Sigmoid colon (tissue), 7 donors: ENCODE results near the gene TMEM139. TPM values are rescaled to one million over a fixed set of nuclear protein-coding genes. Genes with fewer than 3 reads are reported as not detected.
"Not testable (repeated sequence)": the region's sequence is repeated elsewhere in the genome, so short reads cannot be mapped to it uniquely, and the experiment has no call there.

ENCODE experiments used
- DNase-seq: peaks from one replicate; pipeline ENCODE4 v3.0.0-alpha.2; 2019
- H3K27ac ChIP-seq, 4 donors: fragments of 200-600 bp; sonication (generic); one replicate each; pipeline ENCODE4 v1.5.1; 2016 to 2019; ENCODE audit warnings: mild to moderate bottlenecking in 1 of 4
- H3K27me3 ChIP-seq, 3 donors: fragments of 200-600 bp; sonication (generic); one replicate each; pipeline ENCODE4 v1.5.1; 2019; ENCODE audit warnings: mild to moderate bottlenecking in 1 of 3
- H3K36me3 ChIP-seq, 4 donors: fragments of 200-600 bp; sonication (generic); one replicate each; pipeline ENCODE4 v1.5.1; 2016 to 2019
- H3K4me1 ChIP-seq, 4 donors: fragments of 200-600 bp; sonication (generic); one replicate each; pipeline ENCODE4 v1.5.1; 2017 to 2019
- H3K4me3 ChIP-seq, 4 donors: fragments of 200-600 bp; sonication (generic); one replicate each; pipeline ENCODE4 v1.5.1; 2017 to 2019; ENCODE audit warnings: mild to moderate bottlenecking in 2 of 4, moderate library complexity in 1 of 4
- H3K9me3 ChIP-seq, 4 donors: fragments of 200-600 bp in 3 of 4; sonication (generic) in 3 of 4; one replicate each; pipeline versions ENCODE4 v1.5.1 to v1.6.1; 2013 to 2019
- CTCF ChIP-seq, 4 experiments: fragments of 450-650 bp in 3 of 4; fragments of 200-600 bp in 1 of 4; IDR thresholded peaks; one replicate each; pipeline ENCODE4 v1.5.1; 2016 to 2019; ENCODE audit warnings: antibody characterized with exemption in 4 of 4, mild to moderate bottlenecking in 3 of 4, moderate library complexity in 2 of 4
- EP300 ChIP-seq, 4 donors: sonication (generic); formaldehyde crosslinking; IDR thresholded peaks; one replicate each; pipeline ENCODE4 v1.6.1; 2017; ENCODE audit warnings: antibody characterized with exemption in 4 of 4
- POLR2A ChIP-seq, 2 donors: fragments of 450-650 bp; IDR thresholded peaks; one replicate each; pipeline ENCODE4 v1.6.1; 2016; ENCODE audit warnings: antibody characterized with exemption in 2 of 2, mild to moderate bottlenecking in 2 of 2, moderate library complexity in 2 of 2
- POLR2AphosphoS5 ChIP-seq, 4 donors: sonication (generic); formaldehyde crosslinking; IDR thresholded peaks; one replicate each; pipeline ENCODE4 v1.6.1; 2017; ENCODE audit warnings: antibody characterized with exemption in 4 of 4
- WGBS, 2 donors: extraction: QIAGEN DNeasy Blood & Tissue Kit; methylation state at CpG; one replicate each; pipeline ENCODE4 v1.1.7; 2013; 5-methylcytosine and 5-hydroxymethylcytosine counted together
- intact Hi-C: fragments of 100-400 bp; cut with DNase I; formaldehyde crosslinking; loops from one replicate; pipeline ENCODE4 v1.15.1; 2023
- polyA plus RNA-seq, 3 donors: library from polyadenylated mRNA; stranded (reverse); fragments of 200-250 nt; gene quantifications; one replicate each; pipeline ENCODE4 v1.2.3, GENCODE V29; 2013
- total RNA-seq, 4 donors: library from RNA; depleted of rRNA; stranded (reverse); fragments of >200 nt; gene quantifications; one replicate each; pipeline ENCODE4 v1.1.0, GENCODE V29; 2016
- donor health status: healthy with polysubstance abuse.
- donor health status: Bipolar disorder and iron deficiency.
- donor health status: healthy.

TMEM139 gene
- total and polyA plus RNA-seq, 7 donors = 0.71 to 58.5 (median 40.6) TPM; not detected in 3

GRCh38 chr7:143261901-143262300, 22.9 kb upstream of the TMEM139 start:
- Histone ChIP-seq H3K4me3 (no peak overlapping the region), H3K36me3 (peaks cover 0 to 8% (median 2%) of the 10 kb centered on the region in 4 donors), H3K27ac (no peak overlapping the region), H3K27me3 (no peaks in the 10 kb centered on the region), H3K9me3 (no peaks in the 10 kb centered on the region), H3K4me1 (peaks cover 0 to 30% (median 21%) of the 10 kb centered on the region in 4 donors)
- TF ChIP-seq POLR2AphosphoS5 (IDR thresholded peaks at IDR 0.05) = no peak
- TF ChIP-seq POLR2A (IDR thresholded peaks at IDR 0.05) = no peak
- no peak for TF ChIP-seq EP300 (IDR thresholded peaks at IDR 0.05)
- TF ChIP-seq CTCF (IDR thresholded peaks at IDR 0.05) = no peak
- intact Hi-C loops = loop anchor here (5.0 kb wide), 1 partner anchor 120 kb away; the partner anchor contains the start of gene ZYX
- no peak for DNase-seq
- WGBS, 2 donors = 92% methylated on average over 1 of the region's 1 CpG

GRCh38 chr7:143263266-143264195, 21.2 kb upstream of the TMEM139 start, which contains the start of gene GSTK1:
Gene GSTK1, plus strand, starts transcription at chr7:143263441. Its CDS starts 73 bp downstream, at chr7:143263514.
- WGBS, 2 donors = 1% methylated on average over 48 of the region's 48 CpGs
- DNase-seq = peak; percentile 90
- TF ChIP-seq POLR2A (IDR thresholded peaks at IDR 0.05) (peak; percentile 48 to 87), POLR2AphosphoS5 (IDR thresholded peaks at IDR 0.05) (peak; percentile 59 to 90 (median 80)), CTCF (IDR thresholded peaks at IDR 0.05) (no peak)

GRCh38 chr7:143264196-143264568, 20.6 kb upstream of the TMEM139 start:
- not testable (repeated sequence) for DNase-seq, H3K27me3 ChIP-seq, H3K9me3 ChIP-seq
- Histone ChIP-seq H3K4me1 (peaks cover 0 to 22% (median 17%) of the 10 kb centered on the region in 4 donors), H3K4me3 (peak overlapping the region; percentile 79 to 83 (median 80)), H3K36me3 (peaks cover 14 to 31% (median 20%) of the 10 kb centered on the region in 4 donors), H3K27ac (peak overlapping the region; percentile 82 to 89 (median 87))
- intact Hi-C loops = loop anchor here (2.0 to 5.0 kb wide), 2 partner anchors 25 to 118 kb away; partner anchors contain the start of genes CASP2 and ZYX
- 12 to 53% methylated on average over 15 of the region's 15 CpGs for WGBS, 2 donors

More at GRCh38 chr7:143263266-143264195, 21.2 kb upstream of the TMEM139 start, which contains the start of gene GSTK1:
- Histone ChIP-seq H3K36me3 (peaks cover 8 to 25% (median 16%) of the 10 kb centered on the region in 4 donors), H3K27ac (peak within 1 kb of the TSS; percentile 82 to 89 (median 87)), H3K4me1 (peaks cover 0 to 28% (median 20%) of the 10 kb centered on the region in 4 donors), H3K9me3 (no peaks in the 10 kb centered on the region), H3K4me3 (peak within 1 kb of the TSS; percentile 79 to 83 (median 80)), H3K27me3 (no peaks in the 10 kb centered on the region)
- intact Hi-C loops = loop anchor here (2.0 to 5.0 kb wide), 2 partner anchors 25 to 119 kb away; partner anchors contain the start of genes CASP2 and ZYX

- Histone ChIP-seq H3K27me3 (no peaks in the 10 kb centered on the region), H3K9me3 (no peaks in the 10 kb centered on the region), H3K36me3 (peaks cover 14 to 41% (median 25%) of the 10 kb centered on the region in 4 donors), H3K27ac (peak overlapping the region in 1 of 4 donors; percentile 88), H3K4me1 (peaks cover 0 to 22% (median 17%) of the 10 kb centered on the region in 4 donors), H3K4me3 (peak overlapping the region in 1 of 4 donors; percentile 83)
- DNase-seq = no peak
- TF ChIP-seq EP300 (IDR thresholded peaks at IDR 0.05) = no peak
- TF ChIP-seq POLR2A (IDR thresholded peaks at IDR 0.05) = no peak
- TF ChIP-seq POLR2AphosphoS5 (IDR thresholded peaks at IDR 0.05) = no peak
- no peak for TF ChIP-seq CTCF (IDR thresholded peaks at IDR 0.05)
- WGBS, 2 donors = 69 to 83% methylated on average over 15 of the region's 15 CpGs
- intact Hi-C loops = loop anchor here (2.0 kb wide), 1 partner anchor 24 kb away; the partner anchor contains the start of gene CASP2
Observed at GRCh38 chr7:143265017-143265693, 19.6 kb upstream of the TMEM139 start.
